MV-4-11 (cell line): Measurements from ENCODE around the gene HECA.

Source experiments
- DNase-seq: peaks from one replicate; lab custom pipeline; 2025; lab: John Stamatoyannopoulos, UW

The HECA gene, protein sequence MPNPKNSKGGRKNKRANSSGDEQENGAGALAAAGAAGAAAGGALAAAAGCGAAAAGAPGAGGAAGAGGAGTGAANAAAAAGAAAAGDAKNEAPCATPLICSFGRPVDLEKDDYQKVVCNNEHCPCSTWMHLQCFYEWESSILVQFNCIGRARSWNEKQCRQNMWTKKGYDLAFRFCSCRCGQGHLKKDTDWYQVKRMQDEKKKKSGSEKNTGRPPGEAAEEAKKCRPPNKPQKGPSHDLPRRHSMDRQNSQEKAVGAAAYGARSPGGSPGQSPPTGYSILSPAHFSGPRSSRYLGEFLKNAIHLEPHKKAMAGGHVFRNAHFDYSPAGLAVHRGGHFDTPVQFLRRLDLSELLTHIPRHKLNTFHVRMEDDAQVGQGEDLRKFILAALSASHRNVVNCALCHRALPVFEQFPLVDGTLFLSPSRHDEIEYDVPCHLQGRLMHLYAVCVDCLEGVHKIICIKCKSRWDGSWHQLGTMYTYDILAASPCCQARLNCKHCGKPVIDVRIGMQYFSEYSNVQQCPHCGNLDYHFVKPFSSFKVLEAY

DNA sequence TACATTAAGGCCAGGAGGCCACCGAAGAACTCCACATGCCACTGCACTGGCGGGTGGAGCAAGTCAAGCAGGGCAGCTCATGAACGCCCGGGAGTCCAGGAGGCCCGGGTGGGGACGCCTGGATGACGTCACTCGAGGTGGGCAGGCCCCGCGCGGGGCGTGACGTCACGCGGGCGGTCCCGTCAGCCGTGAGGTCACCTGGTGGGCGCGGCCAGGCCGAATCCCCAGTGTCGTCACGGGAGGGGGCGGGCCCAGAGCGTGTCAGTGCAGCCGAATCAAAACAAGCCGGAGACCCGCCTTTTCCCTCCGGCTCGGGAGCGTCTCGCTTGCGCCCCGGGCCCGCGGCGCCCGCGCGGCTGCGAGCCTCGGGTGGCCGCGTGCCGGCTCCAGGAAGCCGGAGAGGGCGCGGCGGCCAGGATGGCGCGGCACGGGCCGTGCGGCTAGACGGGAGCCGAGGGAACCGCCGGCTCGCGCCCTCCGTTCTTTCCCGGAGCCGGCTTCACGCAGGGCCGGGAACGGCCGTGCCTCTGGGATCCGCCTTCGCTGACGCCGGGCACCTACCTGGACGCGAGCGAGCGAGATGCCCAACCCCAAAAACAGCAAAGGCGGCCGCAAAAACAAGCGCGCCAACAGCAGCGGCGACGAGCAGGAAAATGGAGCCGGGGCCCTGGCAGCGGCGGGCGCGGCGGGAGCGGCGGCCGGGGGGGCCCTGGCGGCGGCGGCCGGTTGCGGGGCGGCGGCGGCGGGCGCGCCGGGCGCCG is at the start of gene HECA:
Gene HECA, plus strand, starts transcription at position 264 of the 761 bp plus-strand sequence. Its CDS starts 317 bp downstream, at position 581.
- peak; percentile 85 for DNase-seq

DNA sequence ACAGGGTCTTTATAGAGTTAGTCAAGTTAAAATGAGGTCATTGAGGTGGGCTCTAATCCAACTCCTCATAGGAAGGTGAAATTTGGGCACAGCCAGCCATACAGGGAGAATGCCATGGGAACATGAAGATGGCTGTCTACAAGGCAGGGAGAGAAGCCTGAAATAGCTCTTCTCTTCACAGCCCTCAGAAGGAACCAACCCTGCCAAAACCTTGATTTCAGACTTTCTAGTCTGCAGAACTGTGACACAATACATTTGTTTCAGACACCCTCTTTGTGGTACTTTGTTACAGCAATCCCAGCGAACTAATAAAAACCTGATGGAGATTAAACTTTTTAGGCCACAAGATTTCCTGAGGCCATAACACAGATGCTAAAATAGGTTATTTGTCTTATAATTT is 43.1 kb upstream of the HECA start:
- DNase-seq, result no peak

DNA sequence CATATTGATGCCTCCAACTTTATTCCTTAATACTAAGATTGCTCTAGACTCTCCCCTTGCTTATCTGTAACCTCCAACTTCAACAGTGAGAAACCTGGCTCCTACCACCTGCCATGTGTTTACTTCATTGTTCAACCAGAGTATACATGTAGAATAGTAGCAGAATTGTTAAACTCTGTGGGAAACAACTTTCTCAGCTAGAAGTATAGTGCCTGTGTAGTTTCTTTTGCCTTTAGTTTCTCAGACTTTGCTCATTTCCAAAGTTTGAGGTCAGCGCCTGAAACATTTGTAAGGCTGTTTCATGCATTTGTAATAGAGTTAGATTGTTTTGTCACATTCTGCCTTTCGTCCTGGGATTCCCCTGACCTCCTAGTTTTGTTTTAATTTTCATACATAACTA is 34.9 kb upstream of the HECA start:
- DNase-seq, result no peak

DNA sequence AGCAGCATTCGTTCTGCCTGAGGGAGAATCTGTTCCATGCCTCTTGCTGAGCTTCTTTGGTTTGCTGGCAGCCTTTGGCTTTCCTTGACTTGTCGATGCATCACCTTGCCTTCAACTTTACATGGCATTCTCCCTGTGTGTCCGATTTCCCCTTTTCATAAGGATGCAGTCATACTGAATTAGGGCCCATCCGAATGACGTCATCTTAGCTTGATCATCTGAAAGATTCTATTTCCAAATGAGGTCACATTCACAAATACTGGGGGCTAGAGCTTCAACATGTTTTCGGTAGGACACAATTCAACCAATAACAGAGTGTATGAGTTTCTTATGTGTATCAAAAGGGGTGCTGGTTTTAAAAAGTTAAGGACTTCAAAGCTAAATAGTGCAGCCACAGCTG is 27.8 kb upstream of the HECA start:
- no peak for DNase-seq

DNA sequence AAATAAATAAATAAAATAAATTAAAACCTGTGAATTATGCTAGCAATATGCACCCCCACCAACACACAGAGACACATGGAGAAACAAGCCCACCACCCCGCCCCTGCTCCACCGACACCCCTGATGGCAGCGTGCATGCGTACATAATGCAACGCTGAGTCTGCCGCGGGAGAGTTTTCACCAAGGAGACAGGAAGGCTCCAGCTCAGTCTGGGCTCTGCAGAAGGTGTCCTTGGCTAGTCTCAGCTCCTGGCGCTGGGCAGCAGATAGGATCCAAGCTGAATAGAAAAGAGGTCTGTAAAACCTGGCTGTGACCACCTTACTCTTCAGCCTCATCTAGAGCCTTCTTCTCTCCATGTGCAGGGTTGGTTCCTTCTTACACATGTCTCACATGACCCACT is 26.5 kb upstream of the HECA start:
- DNase-seq, result no peak

DNA sequence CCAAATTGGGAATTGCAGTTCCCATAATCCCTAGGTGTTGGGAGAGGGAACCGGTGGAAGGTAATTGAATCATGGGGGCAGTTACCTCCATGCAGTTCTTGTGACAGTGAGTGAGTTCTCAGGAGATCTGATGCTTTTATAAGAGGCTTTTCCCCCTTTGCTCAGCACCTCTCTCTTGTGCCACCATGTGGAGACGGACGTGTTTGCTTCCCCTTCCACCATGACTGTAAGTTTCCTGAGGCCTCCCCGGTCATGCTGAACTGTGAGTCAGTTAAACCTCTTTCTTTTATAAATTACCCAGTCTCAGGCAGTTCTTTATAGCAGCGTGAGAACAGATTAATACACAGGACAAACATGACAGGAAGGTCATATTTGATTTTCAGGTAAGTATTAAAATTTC is 25.3 kb upstream of the HECA start:
- peak; percentile 8 for DNase-seq

DNA sequence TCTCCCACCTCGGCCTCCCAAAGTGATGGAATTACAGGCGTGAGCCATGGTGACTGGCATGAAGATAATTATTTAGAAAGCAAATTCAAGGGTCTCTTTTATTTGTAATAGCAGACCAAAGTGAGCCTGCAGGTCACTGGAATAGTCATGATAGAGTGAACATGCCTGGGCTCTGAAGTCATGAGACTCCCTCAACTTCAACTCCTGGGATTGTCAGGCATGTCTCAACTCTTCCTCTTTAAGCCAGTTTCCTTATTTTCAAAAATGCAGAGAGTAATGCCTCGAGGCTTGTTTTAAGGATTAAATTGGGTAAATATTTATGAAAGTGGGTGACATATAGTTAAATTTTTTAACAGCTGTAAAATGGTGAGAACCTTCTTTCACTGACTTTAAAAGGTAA is 22.7 kb upstream of the HECA start:
- no peak for DNase-seq

DNA sequence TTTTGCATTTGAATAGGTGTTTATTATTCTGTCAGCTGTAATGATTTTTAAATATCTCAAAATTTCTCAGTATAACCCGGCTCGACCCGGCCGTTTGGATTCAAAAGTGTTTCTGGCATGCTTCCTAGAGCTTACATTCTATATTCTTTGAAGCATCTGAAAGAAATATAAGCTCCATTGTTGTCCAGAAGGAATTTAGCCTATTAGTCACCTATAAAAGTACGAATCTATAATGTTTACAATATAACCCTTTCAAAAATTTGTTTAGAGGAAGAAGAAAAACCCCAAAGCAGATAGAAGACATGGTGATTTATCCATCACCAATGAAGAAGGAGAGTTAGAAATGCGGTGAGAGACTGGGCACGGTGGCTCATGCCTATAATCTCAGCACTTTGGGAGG is 22.3 kb upstream of the HECA start:
- DNase-seq, result no peak

DNA sequence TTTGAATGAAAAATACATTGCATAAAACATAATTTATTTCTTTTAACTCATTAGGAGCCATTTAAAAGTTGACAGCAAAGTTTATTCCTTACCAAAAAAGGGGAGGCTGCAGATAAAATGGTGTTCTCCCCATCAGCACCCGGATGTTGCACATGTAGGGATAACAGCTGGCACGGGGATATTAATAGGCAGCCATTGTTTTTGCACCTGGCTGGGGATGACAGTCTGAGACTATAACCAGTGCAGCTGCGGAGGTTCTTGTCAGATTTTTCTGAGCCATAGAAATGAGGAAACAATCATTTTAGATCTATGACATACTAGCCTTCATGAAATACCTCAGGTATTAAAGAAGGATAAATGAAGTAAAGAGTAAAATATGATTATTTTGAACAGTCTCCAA is 20.1 kb upstream of the HECA start:
- no peak for DNase-seq

DNA sequence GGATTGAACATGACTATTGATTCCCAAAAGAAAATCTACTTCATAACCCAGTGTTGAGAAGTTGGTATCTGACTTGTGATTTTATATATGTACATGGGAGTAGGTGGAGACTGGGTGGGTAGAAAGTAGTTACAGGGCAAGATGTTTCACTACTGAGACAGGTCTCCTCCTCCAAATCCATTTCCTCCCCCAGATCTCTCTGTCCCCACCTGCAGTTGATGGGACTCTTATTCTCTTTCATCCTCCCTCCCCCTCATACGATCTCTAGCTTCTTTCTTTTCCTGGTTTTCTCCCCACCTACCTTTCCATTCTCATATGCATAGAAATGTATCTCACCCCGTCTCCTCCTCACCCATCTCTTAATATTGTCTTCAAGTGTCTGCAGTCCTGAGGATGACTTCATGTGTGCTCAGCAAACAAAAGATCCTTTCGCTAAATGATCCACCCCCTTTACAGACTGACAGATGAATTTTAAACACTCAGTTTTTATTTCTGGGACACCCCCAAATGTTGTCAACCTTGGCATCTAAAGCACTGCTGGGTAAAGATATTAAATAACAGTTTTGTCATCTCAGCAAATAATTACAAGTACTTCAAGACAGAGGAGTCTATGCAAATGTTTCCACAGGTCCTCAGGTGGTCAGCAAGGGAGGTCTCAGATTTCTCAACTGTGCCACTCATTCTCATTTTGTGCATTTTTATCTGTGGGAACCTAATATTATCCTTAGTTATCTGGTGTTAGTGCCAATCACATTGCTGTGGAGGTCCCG is 18.7 kb upstream of the HECA start:
- DNase-seq, result no peak

DNA sequence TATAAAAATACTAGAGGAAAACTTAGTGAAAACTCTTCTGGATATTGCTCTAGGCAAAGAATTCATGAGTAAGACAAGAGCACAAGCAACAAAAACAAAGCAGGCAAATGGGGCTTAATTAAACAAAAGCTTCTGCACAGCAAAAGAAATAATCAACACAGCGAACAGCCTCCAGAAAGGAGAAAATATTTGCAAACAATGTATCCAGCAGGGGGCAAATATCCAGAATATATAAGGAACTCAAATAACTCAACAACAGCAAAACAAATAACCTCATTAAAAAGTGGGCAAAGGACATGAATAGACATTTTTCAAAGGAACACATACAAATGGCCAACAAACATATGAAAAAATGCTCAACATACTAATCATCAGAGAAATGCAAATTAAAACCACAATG is 17.1 kb upstream of the HECA start:
- DNase-seq, result no peak

DNA sequence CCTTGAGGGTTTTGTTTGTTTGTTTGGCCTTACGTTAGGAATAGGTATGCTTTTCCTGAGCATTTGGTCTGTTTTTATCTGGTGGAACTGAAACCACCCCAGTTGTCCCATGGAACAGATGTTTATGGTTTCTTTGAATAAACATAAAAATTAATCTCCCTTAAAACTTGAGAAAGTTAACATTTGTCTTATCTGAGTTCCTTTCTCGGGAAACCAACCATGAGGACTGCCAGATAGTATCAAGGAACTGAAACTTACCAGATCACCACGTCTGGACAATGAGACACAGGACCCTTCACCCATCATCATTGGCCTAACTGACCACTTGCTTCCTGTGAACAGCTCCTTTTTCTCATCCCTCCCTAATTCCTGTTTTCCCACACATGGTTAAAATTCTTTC is 15.3 kb upstream of the HECA start:
- DNase-seq, result peak; percentile 8

DNA sequence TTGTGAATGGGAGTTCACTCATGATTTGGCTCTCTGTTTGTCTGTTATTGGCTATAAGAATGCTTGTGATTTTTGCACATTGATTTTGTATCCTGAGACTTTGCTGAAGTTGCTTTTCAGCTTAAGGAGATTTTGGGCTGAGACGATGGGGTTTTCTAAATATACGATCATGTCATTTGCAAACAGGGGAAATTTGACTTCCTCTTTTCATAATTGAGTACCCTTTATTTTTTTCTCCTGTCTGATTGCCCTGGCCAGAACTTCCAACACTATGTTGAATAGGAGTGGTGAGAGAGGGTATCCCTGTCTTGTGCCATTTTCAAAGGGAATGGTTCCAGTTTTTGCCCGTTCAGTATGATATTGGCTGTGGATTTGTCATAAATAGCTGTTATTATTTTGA is 12.1 kb upstream of the HECA start:
- peak; percentile 41 for DNase-seq

DNA sequence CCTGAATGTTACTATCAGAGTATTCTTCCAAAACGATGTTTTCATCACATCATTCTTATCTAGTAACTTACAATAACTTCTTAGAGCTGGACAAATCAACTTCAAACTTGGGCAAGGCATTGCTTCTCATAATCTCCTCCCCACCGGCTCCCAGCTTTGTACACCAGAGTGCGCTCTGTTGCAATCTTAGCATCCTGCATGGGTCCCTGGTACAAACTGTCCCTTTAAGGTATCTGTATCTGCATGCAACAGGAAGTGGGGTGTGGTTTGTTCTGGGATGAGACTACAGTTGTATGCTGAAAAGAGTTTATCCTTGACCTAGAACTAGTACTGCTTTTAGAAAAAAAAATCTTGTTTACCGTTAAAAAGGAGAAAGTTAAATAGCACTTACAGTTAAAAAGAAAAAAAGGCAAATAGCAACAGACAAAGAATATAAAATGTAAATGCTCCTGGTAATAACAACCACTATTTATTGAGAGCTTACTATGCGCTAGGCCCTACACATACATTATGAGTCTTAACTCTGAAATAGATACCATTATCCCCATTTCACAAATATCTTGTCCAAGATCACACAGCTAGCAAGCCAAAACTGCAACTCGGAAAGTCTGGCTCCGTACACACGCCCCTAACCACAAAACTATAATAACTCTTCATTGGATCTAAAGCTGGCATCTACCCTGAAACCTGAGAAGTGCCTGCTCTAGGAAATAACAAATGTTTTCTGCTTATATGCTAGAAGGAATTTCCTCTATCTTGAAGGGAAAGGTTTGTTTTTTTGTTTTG is 9.8 kb upstream of the HECA start:
- DNase-seq, result peak; percentile 94

DNA sequence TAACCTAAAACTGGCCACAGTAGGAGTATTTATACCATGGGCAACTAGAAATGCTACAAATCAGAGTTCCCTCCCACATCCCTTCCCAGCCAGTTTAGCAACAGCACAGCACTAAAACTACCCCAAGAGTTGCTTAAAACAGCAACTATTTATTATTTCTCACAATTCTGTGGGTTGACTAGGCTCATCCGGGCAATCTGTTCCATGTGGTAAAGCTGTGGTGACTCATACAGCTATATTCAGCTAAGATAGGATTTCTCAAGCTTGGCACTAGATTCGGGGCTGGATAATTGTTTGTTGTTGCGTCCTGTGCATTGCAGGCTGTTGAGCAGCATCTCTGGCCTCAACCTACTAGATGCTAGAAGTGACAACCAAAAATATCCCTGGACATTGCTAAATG is 8.6 kb upstream of the HECA start:
- DNase-seq, result peak; percentile 96

DNA sequence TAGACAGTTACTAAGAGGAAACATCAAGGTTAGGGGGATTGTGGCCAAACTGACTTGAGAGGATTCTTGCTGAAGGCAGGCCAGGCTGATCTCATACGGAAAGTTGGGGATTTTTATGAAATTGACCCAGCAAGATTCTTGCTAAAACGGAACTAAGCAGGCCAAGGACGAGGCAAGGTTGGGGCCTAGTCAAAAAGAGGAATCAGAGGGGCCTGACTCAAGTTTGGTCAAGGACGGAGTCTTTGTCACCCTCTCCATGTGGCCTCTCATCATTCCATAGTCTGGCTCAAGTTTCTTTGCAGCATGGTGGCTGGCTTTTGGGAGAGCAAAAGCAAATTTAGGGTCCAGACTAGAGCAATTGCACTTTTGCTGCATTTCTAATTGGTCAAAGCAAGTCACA is 7.9 kb upstream of the HECA start:
- DNase-seq, result peak; percentile 40

DNA sequence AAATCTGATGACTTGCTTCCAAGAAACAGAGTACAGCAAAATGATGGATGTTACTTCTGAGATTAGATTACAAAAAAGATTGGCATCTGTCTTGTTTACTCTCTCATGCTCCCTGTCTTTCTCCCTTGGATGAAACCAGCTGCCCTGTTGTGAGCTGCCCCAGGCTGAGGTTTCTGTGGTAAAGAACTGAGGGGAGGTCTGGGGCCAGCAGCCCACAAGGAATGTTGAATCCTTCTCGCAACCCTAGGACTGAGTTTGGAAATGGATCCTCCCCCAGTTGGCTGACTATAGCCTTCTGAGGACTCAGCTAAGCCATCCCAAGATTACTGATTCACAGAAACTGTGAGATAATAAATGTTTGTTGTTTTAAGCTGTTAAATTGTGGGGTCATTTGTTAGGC is 5.6 kb upstream of the HECA start:
- DNase-seq, result peak; percentile 47

DNA sequence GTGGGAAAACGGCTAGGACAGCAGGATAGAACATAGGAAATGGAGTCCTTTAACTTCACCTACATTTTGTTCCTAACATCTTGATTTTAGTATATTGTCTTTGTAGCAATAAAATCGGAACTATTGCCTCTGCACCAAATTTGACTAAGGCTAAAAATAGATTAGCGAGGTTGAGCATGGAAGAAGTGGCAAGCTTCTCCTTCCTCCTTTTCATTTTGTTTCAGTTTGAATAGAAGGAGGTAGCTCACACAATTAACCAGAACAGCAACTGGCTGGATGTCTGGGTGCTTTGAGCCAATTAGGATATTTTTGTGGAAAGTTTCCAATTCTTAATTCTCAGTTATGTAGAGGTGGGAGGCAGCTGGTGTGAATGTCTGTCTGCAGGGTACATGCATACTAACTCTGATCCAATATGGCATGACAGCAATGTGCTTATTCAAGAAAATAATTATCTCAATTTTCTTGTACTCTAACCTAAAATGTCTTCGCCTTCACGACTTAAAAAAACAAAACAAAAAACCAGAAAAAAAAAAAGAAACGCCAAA is 3.1 kb upstream of the HECA start:
- peak; percentile 82 for DNase-seq

DNA sequence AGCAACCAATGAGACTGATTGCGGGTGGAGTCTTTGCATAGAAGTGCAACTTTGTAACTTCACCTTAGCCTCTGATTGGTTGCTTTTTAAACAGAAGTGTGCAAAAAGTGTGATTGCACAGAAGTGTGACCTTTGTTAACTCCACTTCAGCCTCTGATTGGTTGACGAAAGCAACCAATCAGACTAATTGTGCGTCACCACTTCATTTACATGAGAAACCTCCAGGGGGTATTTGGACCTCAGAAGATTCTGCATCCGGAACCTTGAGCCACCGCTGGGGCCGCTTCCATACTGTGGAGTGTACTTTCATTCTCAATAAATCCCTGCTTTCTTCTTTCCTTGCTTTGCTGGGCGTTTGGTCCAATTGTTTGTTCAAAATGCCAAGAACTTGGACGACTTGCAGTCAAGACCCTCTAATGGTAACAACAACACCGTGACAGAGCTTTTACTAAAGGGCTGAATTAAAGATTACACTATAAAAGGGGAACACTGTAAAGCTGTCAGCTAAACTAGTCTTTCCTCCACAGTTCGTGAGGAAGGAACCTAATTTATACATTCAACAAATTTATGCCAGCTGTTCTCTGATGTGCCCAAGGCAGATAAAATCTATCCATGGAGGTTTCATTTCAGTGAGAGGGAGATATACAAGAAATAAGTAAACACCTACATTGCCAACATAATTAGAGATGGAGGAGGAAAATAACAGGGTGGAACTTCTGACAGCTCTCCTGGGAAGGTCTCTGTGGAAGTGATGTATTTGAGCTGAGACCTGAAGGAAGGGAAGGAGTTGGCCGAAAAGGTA is 1.4 kb upstream of the HECA start:
- DNase-seq, result no peak

DNA sequence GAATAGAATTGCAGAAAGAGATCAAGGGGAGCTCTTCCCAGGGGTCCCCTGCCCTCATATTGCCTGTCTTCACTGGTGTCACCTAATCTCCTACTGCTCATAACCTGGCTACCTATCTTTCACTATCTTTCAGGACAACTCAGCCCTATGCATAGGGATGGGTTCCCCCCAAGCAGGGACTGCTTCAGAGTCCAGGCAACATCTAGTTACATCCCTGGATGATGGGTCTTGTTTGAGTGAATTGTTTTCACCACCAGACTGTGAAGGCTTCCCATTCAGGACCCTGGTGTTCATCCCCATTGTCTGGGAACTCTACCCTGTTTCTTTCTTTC is 850 bp upstream of the HECA start:
- DNase-seq, result no peak
